ENCODE results near the gene THAP8.

GRCh38 chr19:36051637-36052036 lies 2.4 kb downstream of the THAP8 start:
- TF ChIP-seq, protein P1, sequence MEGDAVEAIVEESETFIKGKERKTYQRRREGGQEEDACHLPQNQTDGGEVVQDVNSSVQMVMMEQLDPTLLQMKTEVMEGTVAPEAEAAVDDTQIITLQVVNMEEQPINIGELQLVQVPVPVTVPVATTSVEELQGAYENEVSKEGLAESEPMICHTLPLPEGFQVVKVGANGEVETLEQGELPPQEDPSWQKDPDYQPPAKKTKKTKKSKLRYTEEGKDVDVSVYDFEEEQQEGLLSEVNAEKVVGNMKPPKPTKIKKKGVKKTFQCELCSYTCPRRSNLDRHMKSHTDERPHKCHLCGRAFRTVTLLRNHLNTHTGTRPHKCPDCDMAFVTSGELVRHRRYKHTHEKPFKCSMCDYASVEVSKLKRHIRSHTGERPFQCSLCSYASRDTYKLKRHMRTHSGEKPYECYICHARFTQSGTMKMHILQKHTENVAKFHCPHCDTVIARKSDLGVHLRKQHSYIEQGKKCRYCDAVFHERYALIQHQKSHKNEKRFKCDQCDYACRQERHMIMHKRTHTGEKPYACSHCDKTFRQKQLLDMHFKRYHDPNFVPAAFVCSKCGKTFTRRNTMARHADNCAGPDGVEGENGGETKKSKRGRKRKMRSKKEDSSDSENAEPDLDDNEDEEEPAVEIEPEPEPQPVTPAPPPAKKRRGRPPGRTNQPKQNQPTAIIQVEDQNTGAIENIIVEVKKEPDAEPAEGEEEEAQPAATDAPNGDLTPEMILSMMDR (IDR thresholded peaks at IDR 0.05; ENCODE audit: borderline replicate concordance, extremely low read depth, low read length, poor library complexity, severe bottlenecking) = no peak
- no peak for TF ChIP-seq EZH2 (IDR thresholded peaks at IDR 0.05; ENCODE audit: borderline replicate concordance, low read depth, low read length, severe bottlenecking)

Measured in DND-41 (cell line).